ENCODE results near the gene ASNS.
"Not testable (repeated sequence)": the region's sequence is repeated elsewhere in the genome, so short reads cannot be mapped to it uniquely, and the experiment has no call there.

Gene ASNS

GRCh38 chr7:97872025-97872669, at the start of gene ASNS:
Gene ASNS, minus strand, starts transcription at chr7:97872408. Its CDS starts 3,252 bp downstream, at chr7:97869156.
- DNase-seq = peak; percentile 69 to 84 (median 72)

- not testable (repeated sequence) for DNase-seq
These were observed 49.0 kb upstream of the ASNS start for GRCh38 chr7:97921254-97921653.

GRCh38 chr7:97915267-97915666, 43.1 kb upstream of the ASNS start:
- not testable (repeated sequence) for DNase-seq

GRCh38 chr7:97912294-97912693, 40.1 kb upstream of the ASNS start:
- not testable (repeated sequence) for DNase-seq

GRCh38 chr7:97896893-97897292, 24.7 kb upstream of the ASNS start:
- DNase-seq = not testable (repeated sequence)

GRCh38 chr7:97891721-97892120, 19.5 kb upstream of the ASNS start:
- not testable (repeated sequence) for DNase-seq

- DNase-seq = not testable (repeated sequence)
These were observed 7.3 kb upstream of the ASNS start for GRCh38 chr7:97879527-97879926.

GRCh38 chr7:97874894-97875293, 2.7 kb upstream of the ASNS start:
- DNase-seq = not testable (repeated sequence)

- no peak for DNase-seq
These were observed 1.4 kb upstream of the ASNS start for GRCh38 chr7:97873606-97874005.

GRCh38 chr7:97871659-97872024, 566 bp downstream of the ASNS start:
- DNase-seq = peak in 1 of 4 experiments; percentile 6

- DNase-seq = no peak
These were observed 3.4 kb downstream of the ASNS start for GRCh38 chr7:97868788-97869187.

GRCh38 chr7:97868314-97868713, 3.9 kb downstream of the ASNS start:
- no peak for DNase-seq

- DNase-seq = no peak
These were observed 7.1 kb downstream of the ASNS start for GRCh38 chr7:97865104-97865503.

GRCh38 chr7:97859606-97860204, 12.5 kb downstream of the ASNS start:
- DNase-seq = no peak

GRCh38 chr7:97858221-97858620, 14.0 kb downstream of the ASNS start:
- no peak for DNase-seq

GRCh38 chr7:97857544-97857943, 14.7 kb downstream of the ASNS start:
- DNase-seq = no peak

- DNase-seq = no peak
These were observed 20.5 kb downstream of the ASNS start for GRCh38 chr7:97851683-97852082.

GRCh38 chr7:97850262-97851031, 21.8 kb downstream of the ASNS start:
- DNase-seq = not testable (repeated sequence)

- DNase-seq = no peak
These were observed 24.4 kb downstream of the ASNS start for GRCh38 chr7:97847791-97848190.

GRCh38 chr7:97846945-97847344, 25.3 kb downstream of the ASNS start:
- no peak for DNase-seq

GRCh38 chr7:97845622-97846203, 26.5 kb downstream of the ASNS start:
- no peak for DNase-seq

- no peak for DNase-seq
These were observed 28.2 kb downstream of the ASNS start for GRCh38 chr7:97844036-97844435.

- DNase-seq = no peak
These were observed 29.3 kb downstream of the ASNS start for GRCh38 chr7:97842772-97843345.
